Osteoblast (primary cell): Measurements from ENCODE around the gene SPTBN1. TPM values are rescaled to one million over a fixed set of nuclear protein-coding genes. Genes with fewer than 3 reads are reported as not detected.

Experiments used
- DNase-seq: peaks from one replicate; pipeline ENCODE4 v3.0.0; 2011; ENCODE audit warnings: low spot score, mixed read lengths; ENCODE audit not compliant: insufficient read length; ENCODE audit errors: missing footprints
- H2AFZ ChIP-seq: 2 replicates; pipeline ENCODE4 v1.6.0; 2011; ENCODE audit warnings: mild to moderate bottlenecking, low read length
- H3K27ac ChIP-seq: 2 replicates; pipeline ENCODE4 v1.5.1; 2011; ENCODE audit warnings: mild to moderate bottlenecking, low read depth, low read length, moderate library complexity
- H3K27me3 ChIP-seq: 2 replicates; pipeline ENCODE4 v1.6.0; 2012; ENCODE audit warnings: mild to moderate bottlenecking, control low read depth, inconsistent platforms, low read length, moderate library complexity; ENCODE audit not compliant: insufficient read depth
- H3K36me3 ChIP-seq: 2 replicates; pipeline ENCODE4 v1.5.1; 2011; ENCODE audit warnings: mild to moderate bottlenecking, low read length, control low read depth, moderate library complexity; ENCODE audit not compliant: insufficient read depth
- H3K4me1 ChIP-seq: 2 replicates; pipeline ENCODE4 v1.5.1; 2011; ENCODE audit warnings: mild to moderate bottlenecking, low read length, control low read depth, moderate library complexity; ENCODE audit not compliant: insufficient read depth
- H3K4me2 ChIP-seq: 2 replicates; pipeline ENCODE4 v1.6.0; 2011; ENCODE audit warnings: mild to moderate bottlenecking, low read length; ENCODE audit not compliant: insufficient read depth
- H3K4me3 ChIP-seq: fragments of 200-600 bp; sonication (generic); 3 replicates; pipeline ENCODE4 v1.5.1; 2012; ENCODE audit warnings: mild to moderate bottlenecking, low read length, inconsistent platforms; ENCODE audit not compliant: insufficient read depth
- H3K79me2 ChIP-seq: 2 replicates; pipeline ENCODE4 v1.6.0; 2012; ENCODE audit warnings: mild to moderate bottlenecking, low read length, control low read depth, inconsistent platforms; ENCODE audit not compliant: insufficient read depth
- H3K9me3 ChIP-seq: 2 replicates; pipeline ENCODE4 v1.5.1; 2011; ENCODE audit warnings: low read depth, low read length, control low read depth
- H4K20me1 ChIP-seq: 2 replicates; pipeline ENCODE4 v1.6.0; 2012; ENCODE audit warnings: mild to moderate bottlenecking, low read length, control low read depth; ENCODE audit not compliant: insufficient read depth
- total RNA-seq: library from RNA; depleted of rRNA; stranded (reverse); fragments of >200 nt; gene quantifications from 2 replicates; pipeline ENCODE4 v1.2.3, GENCODE V29; 2012
- TF ChIP-seq, protein P1 (sequence below): IDR thresholded peaks from 2 replicates; pipeline ENCODE4 v1.5.1; 2011; ENCODE audit warnings: mild to moderate bottlenecking, low read depth, low read length, moderate library complexity; ENCODE audit errors: extremely low read depth

Gene SPTBN1
- total RNA-seq, 1 donor = 249 TPM

DNA sequence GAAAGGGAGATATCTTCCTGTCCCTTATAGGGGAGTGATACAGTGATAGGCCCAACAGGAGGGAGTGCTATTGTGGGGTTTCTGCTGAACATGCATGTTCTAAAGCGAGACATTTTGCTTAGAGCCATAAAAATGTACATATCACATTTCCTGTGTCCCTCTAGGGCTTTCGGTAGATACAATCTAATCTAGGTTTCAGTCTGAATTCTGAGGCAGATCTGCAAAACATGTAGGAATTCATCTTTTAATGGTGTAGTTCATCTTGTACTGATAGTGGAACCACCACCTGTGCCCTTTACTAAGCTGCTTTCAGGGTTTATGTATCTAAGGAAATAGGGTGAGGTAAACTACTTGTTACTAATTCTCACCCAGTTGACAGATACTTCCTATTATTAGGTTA, 73.8 kb downstream of the SPTBN1 start:
- Histone ChIP-seq H3K4me2 (no peak overlapping the region), H3K9me3 (no peaks in the 10 kb centered on the region), H3K4me3 (no peak overlapping the region), H3K27me3 (no peaks in the 10 kb centered on the region), H3K27ac (no peak overlapping the region), H3K79me2 (peaks cover 77% of the 10 kb centered on the region), H2AFZ (no peak overlapping the region), H4K20me1 (peaks cover 1% of the 10 kb centered on the region), H3K36me3 (peaks cover 29% of the 10 kb centered on the region), H3K4me1 (peaks cover 41% of the 10 kb centered on the region)
- TF ChIP-seq, protein P1, sequence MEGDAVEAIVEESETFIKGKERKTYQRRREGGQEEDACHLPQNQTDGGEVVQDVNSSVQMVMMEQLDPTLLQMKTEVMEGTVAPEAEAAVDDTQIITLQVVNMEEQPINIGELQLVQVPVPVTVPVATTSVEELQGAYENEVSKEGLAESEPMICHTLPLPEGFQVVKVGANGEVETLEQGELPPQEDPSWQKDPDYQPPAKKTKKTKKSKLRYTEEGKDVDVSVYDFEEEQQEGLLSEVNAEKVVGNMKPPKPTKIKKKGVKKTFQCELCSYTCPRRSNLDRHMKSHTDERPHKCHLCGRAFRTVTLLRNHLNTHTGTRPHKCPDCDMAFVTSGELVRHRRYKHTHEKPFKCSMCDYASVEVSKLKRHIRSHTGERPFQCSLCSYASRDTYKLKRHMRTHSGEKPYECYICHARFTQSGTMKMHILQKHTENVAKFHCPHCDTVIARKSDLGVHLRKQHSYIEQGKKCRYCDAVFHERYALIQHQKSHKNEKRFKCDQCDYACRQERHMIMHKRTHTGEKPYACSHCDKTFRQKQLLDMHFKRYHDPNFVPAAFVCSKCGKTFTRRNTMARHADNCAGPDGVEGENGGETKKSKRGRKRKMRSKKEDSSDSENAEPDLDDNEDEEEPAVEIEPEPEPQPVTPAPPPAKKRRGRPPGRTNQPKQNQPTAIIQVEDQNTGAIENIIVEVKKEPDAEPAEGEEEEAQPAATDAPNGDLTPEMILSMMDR = no peak
- no peak for DNase-seq

GRCh38 chr2:54531558-54531957, 75.4 kb downstream of the SPTBN1 start:
- DNase-seq = peak; percentile 56
- Histone ChIP-seq H3K4me1 (peaks cover 39% of the 10 kb centered on the region), H3K9me3 (no peaks in the 10 kb centered on the region), H3K4me3 (no peak overlapping the region), H2AFZ (no peak overlapping the region), H3K27ac (peak overlapping the region; percentile 98), H3K79me2 (peaks cover 75% of the 10 kb centered on the region), H3K27me3 (no peaks in the 10 kb centered on the region), H4K20me1 (no peaks in the 10 kb centered on the region), H3K36me3 (peaks cover 24% of the 10 kb centered on the region), H3K4me2 (peak overlapping the region; percentile 28)
- TF ChIP-seq, protein P1 = no peak

DNA sequence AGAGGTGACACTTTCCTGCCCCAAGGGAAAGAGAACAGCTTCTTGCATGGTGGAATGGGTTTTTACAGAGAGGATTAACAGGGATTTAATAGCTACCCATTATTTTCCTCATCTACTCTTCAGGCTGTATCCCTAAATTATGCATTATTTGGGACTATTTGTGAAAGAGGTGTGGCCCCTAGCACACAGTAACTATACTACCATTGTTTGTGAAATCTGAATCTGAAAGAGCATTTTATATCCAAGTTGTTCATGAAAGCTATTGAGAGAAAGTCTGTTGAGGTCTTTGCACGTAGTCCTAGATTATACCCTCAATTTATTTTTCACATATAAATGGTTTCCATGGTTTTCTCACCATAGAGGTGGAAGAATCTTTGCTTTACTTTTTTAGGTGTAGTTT, 78.1 kb downstream of the SPTBN1 start:
- Histone ChIP-seq H3K36me3 (peaks cover 6% of the 10 kb centered on the region), H3K27ac (peak overlapping the region; percentile 98), H3K4me3 (no peak overlapping the region), H3K4me1 (peaks cover 29% of the 10 kb centered on the region), H3K4me2 (no peak overlapping the region), H4K20me1 (no peaks in the 10 kb centered on the region), H3K27me3 (no peaks in the 10 kb centered on the region), H2AFZ (no peak overlapping the region), H3K9me3 (no peaks in the 10 kb centered on the region), H3K79me2 (peaks cover 74% of the 10 kb centered on the region)
- no peak for DNase-seq
- TF ChIP-seq, protein P1 = no peak

DNA sequence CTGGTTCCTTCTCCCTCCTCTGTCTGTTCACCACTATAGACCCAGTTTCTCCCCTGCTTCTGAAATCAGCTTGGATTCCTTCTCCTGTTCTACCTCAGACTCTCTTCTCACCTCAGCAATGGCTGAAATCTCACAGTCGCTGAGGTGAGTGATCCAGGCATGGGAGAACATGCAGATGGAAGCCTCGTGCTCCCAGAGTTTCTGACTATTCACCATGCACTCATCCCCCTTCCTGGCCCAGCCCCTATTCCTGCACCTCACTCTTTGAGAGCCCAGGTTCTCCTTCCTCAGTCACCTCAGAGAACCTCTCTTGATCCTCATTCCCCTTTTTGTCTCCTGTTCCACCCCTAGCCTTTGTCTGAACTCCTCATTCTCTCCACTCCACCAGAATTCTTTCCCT, 78.5 kb downstream of the SPTBN1 start:
- no peaks in the 10 kb centered on the region for H3K27me3 ChIP-seq
- DNase-seq = no peak
- H3K4me3 ChIP-seq = no peak overlapping the region
- no peaks in the 10 kb centered on the region for H3K9me3 ChIP-seq
- H3K27ac ChIP-seq = no peak overlapping the region
- H3K4me1 ChIP-seq = peaks cover 29% of the 10 kb centered on the region
- TF ChIP-seq, protein P1 = no peak
- H3K4me2 ChIP-seq = no peak overlapping the region
- no peak overlapping the region for H2AFZ ChIP-seq
- H4K20me1 ChIP-seq = no peaks in the 10 kb centered on the region
- H3K36me3 ChIP-seq = peaks cover 3% of the 10 kb centered on the region
- H3K79me2 ChIP-seq = peaks cover 74% of the 10 kb centered on the region
